ENCODE data around the gene TRIM63. TPM values are rescaled to one million over a fixed set of nuclear protein-coding genes. Genes with fewer than 3 reads are reported as not detected.

Gene TRIM63
- polyA plus RNA-seq, 3 donors: 0.09 TPM; not detected in 2

DNA sequence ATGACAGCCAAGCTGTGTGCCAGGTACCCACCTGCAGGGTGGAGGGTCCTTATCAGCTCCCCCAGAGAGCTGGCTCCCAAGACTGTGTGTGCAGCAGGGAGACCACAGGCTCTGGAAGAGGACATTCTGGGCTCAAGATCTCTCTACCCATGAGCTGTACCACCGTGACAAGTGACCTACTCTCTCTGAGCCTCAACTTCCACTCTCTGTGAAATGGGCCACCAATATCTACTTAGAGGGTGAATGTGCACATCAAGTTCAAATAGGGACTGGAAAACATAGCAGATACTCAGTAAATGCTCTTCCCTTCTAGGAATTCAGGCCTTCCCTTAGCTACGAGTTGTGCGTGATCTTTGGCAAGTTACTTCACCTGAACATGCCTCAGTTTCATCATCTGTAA, 23.0 kb downstream of the TRIM63 start:
- Histone ChIP-seq H4K20me1 (ENCODE audit: insufficient read depth, low read length) (no peaks in the 10 kb centered on the region), H3K27ac (ENCODE audit: low read depth in 1 of 2, low read length in 2 of 2) (no peak overlapping the region), H3K4me1 (ENCODE audit: control insufficient read depth in 1 of 2, insufficient read depth in 2 of 2, low read length in 2 of 2) (peaks cover 0 to under 1% of the 10 kb centered on the region in 2 donors), H3K79me2 (ENCODE audit: insufficient read depth, low read length) (no peaks in the 10 kb centered on the region), H3K4me3 (replicated peaks in 1 of 3; ENCODE audit: low read depth in 2 of 3, low read length in 3 of 3) (no peak overlapping the region), H3K9ac (ENCODE audit: insufficient read depth, low read length, poor library complexity, severe bottlenecking) (no peak overlapping the region), H3K4me2 (replicated peaks; ENCODE audit: extremely low read depth, low read length, poor library complexity, severe bottlenecking) (no peak overlapping the region), H2AFZ (ENCODE audit: insufficient read depth, low read depth, low read length, poor library complexity, severe bottlenecking) (no peak overlapping the region), H3K9me3 (replicated peaks in 1 of 2; ENCODE audit: control insufficient read depth in 1 of 2, insufficient read depth in 1 of 2, low read length in 2 of 2) (peaks cover 0 to 24% of the 10 kb centered on the region in 2 donors), H3K36me3 (replicated peaks in 1 of 2; ENCODE audit: control insufficient read depth in 1 of 2, insufficient read depth in 2 of 2, low read length in 2 of 2) (no peaks in the 10 kb centered on the region), H3K27me3 (ENCODE audit: control insufficient read depth in 2 of 2, insufficient read depth in 2 of 2, low read length in 2 of 2) (peaks cover 28 to 64% of the 10 kb centered on the region in 2 donors)
- H3K4me3 Mint-ChIP-seq: peak overlapping the region in 1 of 2 donors; percentile 84
- intact Hi-C loops (cut with micrococcal nuclease): no loop called here
- H3K4me1 Mint-ChIP-seq: peaks cover 2% of the 10 kb centered on the region
- no peaks in the 10 kb centered on the region for H3K36me3 Mint-ChIP-seq
- no CpG with 5 or more reads among the region's 3 CpGs for WGBS (ENCODE audit: insufficient coverage)
- peaks cover 0 to 12% (median 1%) of the 10 kb centered on the region in 7 donors for H3K9me3 Mint-ChIP-seq
- TF ChIP-seq, protein P1, sequence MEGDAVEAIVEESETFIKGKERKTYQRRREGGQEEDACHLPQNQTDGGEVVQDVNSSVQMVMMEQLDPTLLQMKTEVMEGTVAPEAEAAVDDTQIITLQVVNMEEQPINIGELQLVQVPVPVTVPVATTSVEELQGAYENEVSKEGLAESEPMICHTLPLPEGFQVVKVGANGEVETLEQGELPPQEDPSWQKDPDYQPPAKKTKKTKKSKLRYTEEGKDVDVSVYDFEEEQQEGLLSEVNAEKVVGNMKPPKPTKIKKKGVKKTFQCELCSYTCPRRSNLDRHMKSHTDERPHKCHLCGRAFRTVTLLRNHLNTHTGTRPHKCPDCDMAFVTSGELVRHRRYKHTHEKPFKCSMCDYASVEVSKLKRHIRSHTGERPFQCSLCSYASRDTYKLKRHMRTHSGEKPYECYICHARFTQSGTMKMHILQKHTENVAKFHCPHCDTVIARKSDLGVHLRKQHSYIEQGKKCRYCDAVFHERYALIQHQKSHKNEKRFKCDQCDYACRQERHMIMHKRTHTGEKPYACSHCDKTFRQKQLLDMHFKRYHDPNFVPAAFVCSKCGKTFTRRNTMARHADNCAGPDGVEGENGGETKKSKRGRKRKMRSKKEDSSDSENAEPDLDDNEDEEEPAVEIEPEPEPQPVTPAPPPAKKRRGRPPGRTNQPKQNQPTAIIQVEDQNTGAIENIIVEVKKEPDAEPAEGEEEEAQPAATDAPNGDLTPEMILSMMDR (IDR thresholded peaks at IDR 0.05): no peak
- DNase-seq: no peak
- H3K27me3 Mint-ChIP-seq (ENCODE audit: low read depth in 3 of 3): peaks cover 50 to 73% (median 61%) of the 10 kb centered on the region in 3 donors
- H3K27ac Mint-ChIP-seq: no peak overlapping the region

DNA sequence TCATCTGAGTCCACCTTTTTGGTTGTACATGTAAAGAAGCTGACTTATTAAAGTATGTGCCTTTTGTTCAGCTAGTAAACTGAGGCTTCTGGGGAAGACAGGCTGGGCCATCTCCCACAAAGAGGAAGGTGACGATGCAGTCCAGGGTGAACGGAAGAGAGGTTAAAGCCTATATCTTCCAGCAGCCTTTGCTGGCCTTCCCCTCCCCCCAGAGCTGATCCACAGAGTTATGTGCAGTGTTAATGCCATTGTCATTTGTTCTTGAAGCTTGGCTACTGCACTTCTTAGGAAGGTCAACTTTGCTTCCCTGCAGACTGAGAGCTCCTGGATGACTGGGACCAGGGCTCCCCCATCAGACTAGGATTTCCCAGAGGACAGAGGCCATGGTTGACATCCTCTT, 23.7 kb downstream of the TRIM63 start:
- Mint-ChIP-seq H3K4me1 (peaks cover 1% of the 10 kb centered on the region), H3K4me3 (peak overlapping the region in 1 of 2 donors; percentile 84), H3K27ac (no peak overlapping the region), H3K9me3 (peaks cover 0 to 12% (median 0%) of the 10 kb centered on the region in 7 donors), H3K36me3 (no peaks in the 10 kb centered on the region), H3K27me3 (ENCODE audit: low read depth in 3 of 3) (peaks cover 49 to 67% (median 58%) of the 10 kb centered on the region in 3 donors)
- Histone ChIP-seq H3K4me1 (ENCODE audit: control insufficient read depth in 1 of 2, insufficient read depth in 2 of 2, low read length in 2 of 2) (no peaks in the 10 kb centered on the region), H3K9me3 (replicated peaks in 1 of 2; ENCODE audit: control insufficient read depth in 1 of 2, insufficient read depth in 1 of 2, low read length in 2 of 2) (peaks cover 0 to 24% of the 10 kb centered on the region in 2 donors), H3K27ac (ENCODE audit: low read depth in 1 of 2, low read length in 2 of 2) (no peak overlapping the region), H3K79me2 (ENCODE audit: insufficient read depth, low read length) (no peaks in the 10 kb centered on the region), H3K27me3 (ENCODE audit: control insufficient read depth in 2 of 2, insufficient read depth in 2 of 2, low read length in 2 of 2) (peaks cover 26 to 62% of the 10 kb centered on the region in 2 donors), H3K9ac (ENCODE audit: insufficient read depth, low read length, poor library complexity, severe bottlenecking) (no peak overlapping the region), H3K4me3 (replicated peaks in 1 of 3; ENCODE audit: low read depth in 2 of 3, low read length in 3 of 3) (no peak overlapping the region), H2AFZ (ENCODE audit: insufficient read depth, low read depth, low read length, poor library complexity, severe bottlenecking) (no peak overlapping the region), H4K20me1 (ENCODE audit: insufficient read depth, low read length) (no peaks in the 10 kb centered on the region), H3K4me2 (replicated peaks; ENCODE audit: extremely low read depth, low read length, poor library complexity, severe bottlenecking) (no peak overlapping the region), H3K36me3 (replicated peaks in 1 of 2; ENCODE audit: control insufficient read depth in 1 of 2, insufficient read depth in 2 of 2, low read length in 2 of 2) (no peaks in the 10 kb centered on the region)
- intact Hi-C loops (cut with micrococcal nuclease): no loop called here
- no CpG with 5 or more reads among the region's 2 CpGs for WGBS (ENCODE audit: insufficient coverage)
- TF ChIP-seq, protein P1 (IDR thresholded peaks at IDR 0.05): no peak
- no peak for DNase-seq
